SKM-1 (cell line): Measurements from ENCODE around the gene DCLRE1B.
"Not testable (repeated sequence)": the region's sequence is repeated elsewhere in the genome, so short reads cannot be mapped to it uniquely, and the experiment has no call there.

Experiments
- DNase-seq: peaks from one replicate; lab custom pipeline; 2025; ENCODE audit not compliant: unreplicated experiment; lab: John Stamatoyannopoulos, UW

The DCLRE1B gene

DNA sequence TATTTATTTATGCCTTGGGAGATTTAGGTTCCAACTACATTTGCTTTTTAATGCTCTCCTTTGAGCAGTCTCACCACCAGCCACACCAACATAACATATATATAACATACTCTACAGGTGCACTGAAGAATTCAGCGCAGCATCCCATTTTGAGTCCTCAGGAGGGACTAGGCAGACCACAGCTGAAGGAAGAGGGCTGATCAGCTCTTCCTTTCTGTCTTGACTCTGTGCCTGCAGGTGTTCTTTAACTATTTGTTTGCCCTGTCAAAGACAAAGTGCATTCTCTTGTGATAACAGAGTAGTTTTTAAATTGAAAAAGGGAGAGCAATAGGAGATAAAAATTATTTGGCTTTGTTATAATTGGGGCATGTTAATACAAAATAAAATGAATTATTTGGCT, 41.0 kb downstream of the DCLRE1B start:
- no peak for DNase-seq

DNA sequence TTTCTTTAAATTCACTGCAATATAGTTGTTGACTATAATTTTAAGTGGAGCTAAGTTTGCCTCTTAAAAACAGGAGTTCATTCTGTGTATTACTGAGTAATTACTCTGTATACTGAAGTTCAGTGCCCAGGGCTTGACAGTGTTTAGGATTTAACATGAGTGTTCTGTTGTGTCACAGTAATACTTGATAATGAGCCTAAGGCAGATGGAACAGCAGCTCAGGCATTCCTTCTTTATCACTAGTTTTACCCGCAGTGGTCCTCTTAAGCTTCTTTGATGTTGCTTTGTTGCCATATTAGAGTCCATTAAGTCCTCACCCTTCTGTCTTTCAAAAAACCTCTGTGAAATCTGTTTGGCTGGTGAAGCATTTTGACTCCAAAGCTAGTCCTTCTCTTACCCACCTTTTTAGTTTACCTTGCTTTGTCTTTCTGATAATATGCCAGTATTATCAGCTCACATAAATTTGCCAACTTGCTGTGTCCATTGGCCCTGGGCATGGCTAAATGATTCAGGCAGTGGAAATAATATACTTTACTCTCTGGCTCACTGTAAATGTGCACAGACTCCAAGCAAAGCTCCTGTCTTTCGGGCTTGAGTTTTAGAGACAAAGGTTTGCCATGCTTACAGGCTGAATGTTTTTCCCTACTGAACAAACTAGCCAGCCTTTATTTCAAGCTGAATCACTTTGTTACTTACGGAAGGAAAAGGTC, 41.7 kb downstream of the DCLRE1B start:
- DNase-seq = no peak

DNA sequence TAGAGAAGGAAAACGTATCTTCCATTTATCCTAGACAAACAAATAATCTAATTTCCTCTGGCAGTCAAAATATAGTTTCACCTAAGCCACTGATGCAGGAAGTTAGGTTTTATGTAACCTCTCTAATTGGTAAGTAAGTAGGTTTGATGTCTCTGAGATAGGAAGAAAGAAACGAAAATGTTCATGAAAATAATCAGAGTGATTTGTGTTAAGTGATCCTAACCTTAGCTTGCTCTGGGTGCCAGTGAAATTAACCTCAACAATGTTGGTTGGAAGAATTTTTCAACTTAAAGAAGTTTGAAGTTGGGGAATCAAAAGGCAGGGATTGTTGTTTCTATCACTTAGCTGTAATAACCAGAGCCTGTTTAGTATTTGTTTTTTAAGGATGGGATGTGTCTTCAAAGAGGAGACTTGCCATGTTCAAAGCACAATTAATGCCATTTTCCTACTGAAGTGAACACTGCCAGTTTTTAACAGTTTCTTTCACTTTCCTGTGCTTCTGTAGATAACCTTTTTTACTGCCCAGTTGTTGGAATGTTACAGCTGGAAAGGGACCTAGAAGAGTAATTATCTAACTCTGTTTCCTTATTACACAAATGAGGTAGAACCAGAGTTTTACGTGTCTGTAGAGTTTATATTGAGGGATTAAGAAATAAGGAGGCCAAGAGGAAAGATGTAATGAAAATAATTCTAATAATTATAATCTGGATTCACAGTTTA, 42.4 kb downstream of the DCLRE1B start:
- no peak for DNase-seq

DNA sequence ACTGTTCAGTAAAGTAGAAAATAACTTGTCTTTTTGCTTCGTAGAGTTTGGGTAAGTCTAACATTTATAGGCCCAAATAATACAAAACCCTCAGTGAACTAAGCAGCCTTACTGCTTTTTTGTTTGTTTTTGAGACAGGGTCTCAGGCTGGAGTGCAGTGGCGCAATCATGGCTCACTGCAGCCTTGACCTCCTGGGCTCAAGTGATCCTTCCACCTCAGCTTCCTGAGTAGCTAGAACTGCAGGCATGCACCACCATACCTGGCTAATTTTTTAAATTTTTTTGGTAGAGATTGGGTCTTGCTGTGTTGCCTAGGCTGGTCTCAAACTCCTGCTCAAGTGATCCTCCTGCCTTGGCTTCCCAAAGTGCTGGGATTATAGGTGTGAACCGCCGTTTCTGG, 43.0 kb downstream of the DCLRE1B start:
- DNase-seq = not testable (repeated sequence)

DNA sequence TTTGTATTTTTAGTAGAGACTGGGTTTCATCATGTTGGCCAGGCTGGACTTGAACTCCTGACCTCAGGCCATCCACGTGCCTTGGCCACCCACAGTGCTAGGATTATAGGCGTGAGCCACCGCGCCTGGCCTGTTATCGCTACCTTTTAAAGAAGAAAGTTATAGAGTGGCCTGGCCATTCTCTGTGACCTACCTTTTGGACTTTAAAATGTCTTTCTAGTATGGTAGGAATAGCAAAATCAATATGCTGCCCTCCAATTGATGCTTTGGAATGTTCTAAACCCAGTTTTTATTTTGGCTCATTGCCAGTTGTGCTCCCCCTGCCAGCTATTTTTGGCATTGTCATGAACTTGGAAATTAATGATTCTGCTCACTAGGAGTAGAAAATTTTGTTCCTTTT, 43.9 kb downstream of the DCLRE1B start:
- no peak for DNase-seq

DNA sequence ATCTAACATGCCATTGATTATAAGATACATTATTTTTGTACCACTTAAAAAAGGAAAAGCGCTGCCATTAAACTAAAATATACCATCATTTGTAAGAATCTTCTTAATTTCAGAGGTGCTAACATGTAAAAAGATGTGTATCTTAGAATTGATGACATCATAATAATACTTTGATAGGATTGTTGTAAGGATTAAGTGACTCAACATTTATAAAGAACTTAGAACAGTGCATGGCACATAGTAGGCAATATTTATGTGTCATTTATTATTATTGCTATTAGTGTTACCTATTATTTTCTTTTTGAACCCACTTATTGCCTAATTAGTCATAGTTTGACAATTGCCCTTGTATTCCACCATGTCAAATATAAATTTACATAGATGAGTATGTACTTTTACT, 45.8 kb downstream of the DCLRE1B start:
- no peak for DNase-seq

DNA sequence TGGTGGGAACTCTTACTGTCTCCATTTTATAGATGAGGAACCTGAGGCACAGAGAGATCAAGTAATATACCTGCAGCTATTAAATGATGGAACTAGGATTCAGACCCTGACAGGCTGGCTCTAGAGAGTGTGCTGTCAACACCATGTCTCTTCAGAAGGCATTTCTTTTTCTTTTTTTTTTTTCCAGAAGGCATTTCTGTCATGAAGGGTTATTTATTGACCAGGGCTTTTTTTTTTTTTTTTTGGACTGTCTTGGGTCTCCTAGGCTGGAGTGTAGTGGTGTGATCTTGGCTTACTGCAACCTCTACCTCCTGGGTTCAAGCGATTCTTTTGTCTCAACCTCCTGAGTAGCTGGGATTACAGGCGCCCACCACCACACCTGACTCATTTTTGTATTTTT, 46.6 kb downstream of the DCLRE1B start:
- DNase-seq = no peak

DNA sequence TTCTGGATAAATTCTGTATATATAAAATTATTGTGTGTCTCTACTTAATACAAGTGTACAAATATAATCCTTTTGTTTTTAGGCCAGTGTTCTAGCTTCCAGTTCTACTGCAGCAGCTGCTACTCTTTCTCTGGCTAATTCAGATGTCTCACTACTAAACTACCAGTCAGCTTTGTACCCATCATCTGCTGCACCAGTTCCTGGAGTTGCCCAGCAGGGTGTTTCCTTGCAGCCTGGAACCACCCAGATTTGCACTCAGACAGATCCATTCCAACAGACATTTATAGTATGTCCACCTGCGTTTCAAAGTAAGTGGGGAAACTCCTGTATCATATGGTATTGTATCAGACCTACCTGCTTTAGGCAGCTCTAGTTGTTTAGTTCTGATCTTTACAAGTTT, 52.9 kb downstream of the DCLRE1B start:
- DNase-seq = no peak

DNA sequence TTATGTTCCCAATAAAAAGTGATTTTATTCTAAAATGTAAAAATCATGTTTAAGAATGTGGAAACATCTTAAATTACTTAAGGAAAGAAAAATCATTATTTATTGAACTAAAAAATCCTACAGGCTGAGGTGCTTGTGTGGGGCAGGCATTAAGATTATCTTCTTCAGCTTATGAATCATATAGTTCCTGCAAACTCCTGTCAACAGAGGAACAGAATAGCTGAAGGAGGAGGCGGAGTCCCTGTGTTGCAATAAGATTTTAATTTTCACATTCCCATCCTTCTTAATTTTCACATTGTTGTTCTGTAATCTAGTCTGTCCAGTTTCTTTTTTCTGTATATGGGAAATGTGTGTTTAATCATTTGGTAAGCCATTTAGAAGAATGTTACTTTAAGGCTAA, 53.6 kb downstream of the DCLRE1B start:
- DNase-seq = no peak

DNA sequence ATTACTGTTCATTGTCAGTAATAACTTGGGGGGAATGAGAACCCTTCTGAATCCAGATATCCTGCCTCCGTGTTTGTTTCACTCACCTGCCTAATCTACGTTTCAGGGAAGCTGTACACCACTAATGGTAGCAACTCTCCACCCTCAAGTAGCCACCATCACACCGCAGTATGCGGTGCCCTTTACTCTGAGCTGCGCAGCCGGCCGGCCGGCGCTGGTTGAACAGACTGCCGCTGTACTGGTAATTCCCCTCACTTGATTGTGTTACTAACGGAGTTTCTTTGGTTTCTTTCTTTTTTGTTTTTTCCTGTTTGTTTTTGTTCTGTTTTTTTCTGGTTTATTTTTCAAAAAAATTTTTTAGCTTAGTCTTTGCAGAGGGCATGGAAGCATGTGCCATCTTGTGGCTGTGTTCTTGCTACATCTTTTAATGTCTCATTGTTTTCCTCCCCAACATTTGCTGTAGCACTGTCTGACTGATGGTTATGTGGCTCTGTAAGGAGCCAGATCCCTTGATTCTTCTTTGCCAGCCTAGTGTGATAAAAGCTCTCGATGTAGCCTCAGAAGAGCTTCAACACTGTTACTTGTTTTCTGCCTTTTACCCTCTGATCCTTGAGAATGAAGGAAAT, 58.3 kb downstream of the DCLRE1B start:
- DNase-seq = no peak
